ENCODE results near the gene CDKN1C. TPM values are rescaled to one million over a fixed set of nuclear protein-coding genes. Genes with fewer than 3 reads are reported as not detected.

The CDKN1C gene
- total and polyA plus RNA-seq, 2 donors from 2014 or later = 54.8 to 192 TPM

- FAIRE-seq = no peak
- intact Hi-C loops (cut with DNase I) = loop anchor here (10.0 kb wide), 1 partner anchor 457 kb away; no protein-coding TSS in a partner anchor
Measured at GRCh38 chr11:2881981-2882375, 3.6 kb downstream of the CDKN1C start.

DNA sequence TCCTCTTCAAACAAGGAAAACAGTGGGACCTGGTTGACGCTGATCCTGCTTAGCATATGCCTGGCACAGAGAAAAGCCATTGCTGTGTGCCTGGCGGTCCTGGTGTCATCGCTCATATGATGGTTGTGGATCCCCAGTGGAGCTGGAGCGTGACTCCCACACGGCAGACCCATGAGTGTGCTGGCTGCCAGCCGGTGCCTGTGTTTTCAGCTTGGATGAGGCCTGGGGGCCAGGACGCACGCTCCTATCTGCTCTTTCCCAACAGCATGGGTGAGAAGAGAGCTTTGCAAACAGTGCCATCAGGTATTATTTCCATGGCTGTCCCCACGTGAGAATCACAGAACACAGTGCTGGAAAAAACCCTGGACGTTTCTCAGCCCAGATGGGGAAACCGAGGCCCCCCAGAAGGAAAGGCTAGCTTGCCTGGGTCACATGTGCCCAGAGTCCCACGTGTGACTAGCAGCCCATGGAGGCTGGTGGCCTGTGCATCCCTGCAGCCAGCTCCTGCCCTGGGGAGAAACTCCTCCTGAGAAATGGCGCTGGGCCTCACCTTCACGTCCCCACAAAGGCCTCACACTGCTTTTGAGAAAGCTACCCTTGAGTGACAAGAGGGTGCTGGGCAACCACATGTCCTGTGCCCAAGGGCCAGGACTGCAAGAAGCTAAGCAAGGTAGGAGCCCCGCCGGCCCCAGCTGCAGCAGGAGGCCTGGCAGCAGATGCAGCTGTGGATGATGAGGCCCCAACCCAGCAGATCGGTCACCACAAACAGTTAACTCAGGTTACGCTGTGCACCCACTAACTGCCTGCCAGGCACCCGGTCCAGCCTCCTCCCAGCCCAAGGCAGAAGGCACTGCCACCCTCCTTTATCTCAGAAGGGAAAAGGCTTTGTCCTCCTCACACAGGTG lies 4.2 kb downstream of the CDKN1C start:
- H3K9me3 ChIP-seq (ENCODE audit: control insufficient read depth in 2 of 3, insufficient read depth in 1 of 3, low read length in 3 of 3) = no peaks in the 10 kb centered on the region
- FAIRE-seq = no peak
- no peaks in the 10 kb centered on the region for H3K36me3 ChIP-seq (ENCODE audit: control insufficient read depth in 2 of 3, insufficient read depth in 3 of 3, low read length in 3 of 3)
- H3K27ac ChIP-seq (ENCODE audit: low read depth in 2 of 2, low read length in 2 of 2) = no peak overlapping the region
- H3K4me1 ChIP-seq (ENCODE audit: control insufficient read depth in 2 of 3, insufficient read depth in 2 of 3, low read depth in 1 of 3, low read length in 3 of 3) = peaks cover 0 to 12% (median 0%) of the 10 kb centered on the region in 3 donors
- DNase-seq = no peak
- no peak overlapping the region for H3K9ac ChIP-seq (ENCODE audit: low read length in 3 of 3)
- H3K4me3 ChIP-seq (ENCODE audit: low read length in 3 of 3) = no peak overlapping the region
- no peak for TF ChIP-seq CTCF (IDR thresholded peaks at IDR 0.05; ENCODE audit: borderline replicate concordance, extremely low read depth, insufficient read depth)
- H3K27me3 ChIP-seq (ENCODE audit: control insufficient read depth, insufficient read depth, low read length) = no peaks in the 10 kb centered on the region
- intact Hi-C loops (cut with DNase I) = loop anchor here (10.0 kb wide), 1 partner anchor 457 kb away; no protein-coding TSS in a partner anchor

More at GRCh38 chr11:2881981-2882375, 3.6 kb downstream of the CDKN1C start:
- no peaks in the 10 kb centered on the region for H3K27me3 ChIP-seq (ENCODE audit: control insufficient read depth, insufficient read depth, low read length)
- TF ChIP-seq CTCF (IDR thresholded peaks at IDR 0.05; ENCODE audit: borderline replicate concordance, extremely low read depth, insufficient read depth) = no peak
- no peaks in the 10 kb centered on the region for H3K36me3 ChIP-seq (ENCODE audit: control insufficient read depth in 2 of 3, insufficient read depth in 3 of 3, low read length in 3 of 3)
- no peak overlapping the region for H3K9ac ChIP-seq (ENCODE audit: low read length in 3 of 3)
- H3K27ac ChIP-seq (ENCODE audit: low read depth in 2 of 2, low read length in 2 of 2) = no peak overlapping the region
- no peak overlapping the region for H3K4me3 ChIP-seq (ENCODE audit: low read length in 3 of 3)
- peaks cover 0 to 12% (median 3%) of the 10 kb centered on the region in 3 donors for H3K4me1 ChIP-seq (ENCODE audit: control insufficient read depth in 2 of 3, insufficient read depth in 2 of 3, low read depth in 1 of 3, low read length in 3 of 3)
- DNase-seq = peak in 1 of 5 donors; percentile 59
- H3K9me3 ChIP-seq (ENCODE audit: control insufficient read depth in 2 of 3, insufficient read depth in 1 of 3, low read length in 3 of 3) = no peaks in the 10 kb centered on the region

- no peak overlapping the region for H3K4me3 ChIP-seq (ENCODE audit: low read length in 3 of 3)
- DNase-seq (no peak), FAIRE-seq (no peak)
- intact Hi-C loops (cut with DNase I) = loop anchor here (10.0 kb wide), 1 partner anchor 456 kb away; no protein-coding TSS in a partner anchor
- H3K9ac ChIP-seq (ENCODE audit: low read length in 3 of 3) = no peak overlapping the region
- no peaks in the 10 kb centered on the region for H3K27me3 ChIP-seq (ENCODE audit: control insufficient read depth, insufficient read depth, low read length)
- H3K9me3 ChIP-seq (ENCODE audit: control insufficient read depth in 2 of 3, insufficient read depth in 1 of 3, low read length in 3 of 3) = no peaks in the 10 kb centered on the region
- no peak for TF ChIP-seq CTCF (IDR thresholded peaks at IDR 0.05; ENCODE audit: borderline replicate concordance, extremely low read depth, insufficient read depth)
- H3K4me1 ChIP-seq (ENCODE audit: control insufficient read depth in 2 of 3, insufficient read depth in 2 of 3, low read depth in 1 of 3, low read length in 3 of 3) = peaks cover 0 to 10% (median 0%) of the 10 kb centered on the region in 3 donors
- no peaks in the 10 kb centered on the region for H3K36me3 ChIP-seq (ENCODE audit: control insufficient read depth in 2 of 3, insufficient read depth in 3 of 3, low read length in 3 of 3)
- no peak overlapping the region for H3K27ac ChIP-seq (ENCODE audit: low read depth in 2 of 2, low read length in 2 of 2)
Measured at GRCh38 chr11:2880646-2881045, 4.9 kb downstream of the CDKN1C start.
